Endothelial cell of umbilical vein (primary cell): ENCODE data around the gene LIPI. TPM values are rescaled to one million over a fixed set of nuclear protein-coding genes. Genes with fewer than 3 reads are reported as not detected.

ENCODE experiments used
- BruUV-seq: library from RNA; stranded (reverse); fragments of 400-500 nt; replicated peaks from 2 replicates; lab custom pipeline; 2021; lab: Mats Ljungman, UMichigan
- CTCF ChIA-PET: fragments of 300-600, 350-600 bp; sonication (Branson Sonifier 250); formaldehyde crosslinking; loops from one replicate; lab custom pipeline; 2021; ENCODE audit warnings: antibody characterized with exemption, inconsistent platforms; lab: Charles Lee
- POLR2A ChIA-PET: fragments of 300-600, 350-600 bp; sonication (Branson Sonifier 250); formaldehyde crosslinking; loops from one replicate; lab custom pipeline; 2021; ENCODE audit warnings: antibody characterized with exemption, inconsistent platforms; lab: Charles Lee
- DNase-seq: peaks from one replicate; pipeline ENCODE4 v3.0.0-alpha.2; 2011; ENCODE audit warnings: low read depth, low spot score
- FAIRE-seq: peaks from 2 replicates; lab custom pipeline; 2011; peaks lifted over from hg19 to GRCh38; lab: Jason Lieb, UNC
- H2AFZ ChIP-seq: 2 replicates; pipeline ENCODE4 v1.6.0; 2012; ENCODE audit warnings: low read depth, low read length, control low read depth, inconsistent platforms
- H3K27ac ChIP-seq: 2 replicates; pipeline ENCODE4 v1.5.1; 2011; ENCODE audit warnings: low read depth, mild to moderate bottlenecking, control low read depth, low read length, moderate library complexity; ENCODE audit not compliant: insufficient read depth
- H3K27me3 ChIP-seq, 2 experiments: 2 replicates each; pipeline versions ENCODE4 v1.6.0 to v1.6.1; 2011; ENCODE audit warnings: low read length in 2 of 2, mixed read lengths in 1 of 2; ENCODE audit not compliant: control insufficient read depth in 2 of 2, insufficient read depth in 2 of 2
- H3K36me3 ChIP-seq, 2 experiments: 2 replicates in 1 of 2; 3 replicates in 1 of 2; pipeline ENCODE4 v1.5.1; 2011; ENCODE audit warnings: low read length in 2 of 2, mild to moderate bottlenecking in 1 of 2, moderate library complexity in 1 of 2; ENCODE audit not compliant: control insufficient read depth in 2 of 2, insufficient read depth in 2 of 2; ENCODE audit errors: extremely low read depth in 1 of 2
- H3K4me1 ChIP-seq: 3 replicates; pipeline ENCODE4 v1.5.1; 2011; ENCODE audit warnings: mild to moderate bottlenecking, low read length; ENCODE audit not compliant: control insufficient read depth, insufficient read depth; ENCODE audit errors: extremely low read depth
- H3K4me2 ChIP-seq: 2 replicates; pipeline ENCODE4 v1.6.1; 2011; ENCODE audit warnings: low read length, control low read depth, mixed read lengths; ENCODE audit not compliant: insufficient read depth
- H3K4me3 ChIP-seq, 3 experiments: fragments of 200-600 bp in 1 of 3; sonication (generic), shearing (Covaris generic) in 1 of 3; replicated peaks in 1 of 3; 2 replicates each; pipeline ENCODE4 v1.5.1; 2011 to 2016; ENCODE audit warnings: control low read depth in 3 of 3, low read length in 3 of 3, mild to moderate bottlenecking in 2 of 3, inconsistent platforms in 1 of 3, low read depth in 1 of 3, moderate library complexity in 1 of 3; ENCODE audit not compliant: insufficient read depth in 1 of 3
- H3K79me2 ChIP-seq: 2 replicates; pipeline ENCODE4 v1.6.0; 2012; ENCODE audit warnings: low read length, inconsistent platforms; ENCODE audit not compliant: control insufficient read depth, insufficient read depth
- H3K9ac ChIP-seq: replicated peaks from 2 replicates; pipeline ENCODE3; 2011; ENCODE audit warnings: low read length, control low read depth; ENCODE audit not compliant: insufficient read depth; ENCODE audit errors: extremely low read depth
- H3K9me1 ChIP-seq: replicated peaks from 3 replicates; pipeline ENCODE4 v1.6.0; 2011; ENCODE audit warnings: mild to moderate bottlenecking, low read length; ENCODE audit not compliant: control insufficient read depth, insufficient read depth; ENCODE audit errors: extremely low read depth
- H3K9me3 ChIP-seq: replicated peaks from 2 replicates; pipeline ENCODE4 v1.5.1; 2012; ENCODE audit warnings: low read length, inconsistent platforms; ENCODE audit not compliant: control insufficient read depth, insufficient read depth
- H4K20me1 ChIP-seq: replicated peaks from 2 replicates; pipeline ENCODE3; 2011; ENCODE audit warnings: mild to moderate bottlenecking, low read length; ENCODE audit not compliant: control insufficient read depth, insufficient read depth; ENCODE audit errors: extremely low read depth
- EZH2 ChIP-seq: IDR thresholded peaks from 2 replicates; pipeline ENCODE4 v1.6.1; 2012; ENCODE audit warnings: borderline replicate concordance, low read depth, mild to moderate bottlenecking, moderate library complexity, low read length, inconsistent platforms; ENCODE audit not compliant: severe bottlenecking
- FOS ChIP-seq: IDR thresholded peaks from 2 replicates; pipeline ENCODE4 v1.6.1; 2011; ENCODE audit warnings: mild to moderate bottlenecking, low read length, moderate library complexity, borderline replicate concordance; ENCODE audit not compliant: insufficient read depth
- GATA2 ChIP-seq: IDR thresholded peaks from 2 replicates; pipeline ENCODE4 v1.7.0; 2011; ENCODE audit warnings: low read depth, mild to moderate bottlenecking, moderate library complexity, mixed read lengths, low read length; ENCODE audit not compliant: insufficient read length, insufficient read depth
- JUN ChIP-seq: IDR thresholded peaks from 2 replicates; pipeline ENCODE4 v1.6.1; 2011; ENCODE audit warnings: borderline replicate concordance, low read depth; ENCODE audit not compliant: insufficient read length, insufficient read depth
- MYC ChIP-seq: IDR thresholded peaks from one replicate; pipeline ENCODE4 v1.6.1; 2011; ENCODE audit warnings: mild to moderate bottlenecking, low read depth, low read length
- POLR2A ChIP-seq: IDR thresholded peaks from 2 replicates; pipeline ENCODE4 v1.6.1; 2012; ENCODE audit warnings: low read depth, mild to moderate bottlenecking, control low read depth, low read length
- POLR2AphosphoS5 ChIP-seq: IDR thresholded peaks from 2 replicates; pipeline ENCODE4 v1.6.1; 2012; ENCODE audit warnings: low read depth, mild to moderate bottlenecking, control low read depth, low read length, moderate library complexity; ENCODE audit not compliant: insufficient read depth
- dilution Hi-C: fragments of 300-500 bp; cut with MboI; formaldehyde crosslinking; loops from one replicate; pipeline ENCODE4 v1.15.0; 2019; ENCODE audit warnings: low sequenced_read_pairs; ENCODE audit not compliant: extremely low pct_ligation_motif_present
- intact Hi-C: fragments of 100-400 bp; cut with micrococcal nuclease; formaldehyde crosslinking; loops from one replicate; pipeline ENCODE4 v1.10.0; 2022
- polyA plus RNA-seq, 4 experiments: library from polyadenylated mRNA; depleted of rRNA in 3 of 4; stranded (reverse) in 3 of 4; unstranded in 1 of 4; fragments of >200 nt; gene quantifications; 2 replicates each; pipeline versions ENCODE4 v1.2.1 to v1.2.3, GENCODE V29; 2011 to 2012; ENCODE audit warnings: missing spikeins in 1 of 4
- total RNA-seq: library from RNA; stranded (reverse); gene quantifications from 2 replicates; pipeline ENCODE4 v1.2.3, GENCODE V29; 2021
- TF ChIP-seq, protein P1 (sequence below): IDR thresholded peaks from 2 replicates; pipeline ENCODE4 v1.6.1; 2011; ENCODE audit not compliant: insufficient read depth, insufficient read length
- TF ChIP-seq, protein P2 (sequence below), 2 donors: IDR thresholded peaks; 1 replicate in 1 of 2; 2 replicates in 1 of 2; pipeline ENCODE4 v1.5.1; 2011; ENCODE audit warnings: low read length in 2 of 2, mild to moderate bottlenecking in 2 of 2, moderate library complexity in 2 of 2, control low read depth in 1 of 2, inconsistent platforms in 1 of 2, low read depth in 1 of 2; ENCODE audit not compliant: insufficient read depth in 1 of 2; ENCODE audit errors: extremely low read depth in 1 of 2

Gene LIPI
- total and polyA plus RNA-seq, 2 donors (not counting 3 experiments of a cell fraction or from before 2014, with no cell fraction given), result not detected

DNA sequence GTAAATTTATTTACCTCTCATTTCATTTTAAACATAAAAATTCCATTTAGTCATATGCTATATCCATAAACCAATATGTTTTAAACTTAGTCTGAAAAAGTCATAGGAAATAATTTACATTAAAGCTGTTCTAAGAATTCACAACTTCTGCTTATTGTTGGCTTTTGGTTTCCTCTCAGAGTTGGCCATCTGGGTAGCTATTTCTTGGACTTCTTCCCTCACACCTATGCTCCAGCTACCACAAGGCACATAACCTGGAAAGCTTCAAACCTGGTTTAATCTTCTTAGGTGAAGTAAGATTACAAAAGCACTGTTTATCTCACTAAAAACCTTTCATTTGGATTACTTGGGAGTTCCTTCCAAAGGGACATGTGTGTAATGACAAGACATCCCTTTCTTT lies 35.0 kb upstream of the LIPI start:
- H3K9me1 ChIP-seq, result no peaks in the 10 kb centered on the region
- H3K9ac ChIP-seq, result no peak overlapping the region
- H3K27me3 ChIP-seq, result no peaks in the 10 kb centered on the region
- H3K4me1 ChIP-seq, result no peaks in the 10 kb centered on the region
- dilution Hi-C loops, result no loop called here
- CTCF ChIA-PET, result no interaction called here
- H4K20me1 ChIP-seq, result no peaks in the 10 kb centered on the region
- H3K27ac ChIP-seq, result no peak overlapping the region
- H3K36me3 ChIP-seq, result no peaks in the 10 kb centered on the region
- intact Hi-C loops, result no loop called here
- no peak for DNase-seq
- BruUV-seq, result no TSS peak
- POLR2A ChIA-PET, result no interaction called here
- TF ChIP-seq EZH2 (no peak), POLR2AphosphoS5 (no peak), POLR2A (no peak), FOS (no peak), GATA2 (no peak), MYC (no peak), JUN (no peak)
- TF ChIP-seq, protein P1, sequence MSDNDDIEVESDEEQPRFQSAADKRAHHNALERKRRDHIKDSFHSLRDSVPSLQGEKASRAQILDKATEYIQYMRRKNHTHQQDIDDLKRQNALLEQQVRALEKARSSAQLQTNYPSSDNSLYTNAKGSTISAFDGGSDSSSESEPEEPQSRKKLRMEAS, result no peak
- TF ChIP-seq, protein P2, sequence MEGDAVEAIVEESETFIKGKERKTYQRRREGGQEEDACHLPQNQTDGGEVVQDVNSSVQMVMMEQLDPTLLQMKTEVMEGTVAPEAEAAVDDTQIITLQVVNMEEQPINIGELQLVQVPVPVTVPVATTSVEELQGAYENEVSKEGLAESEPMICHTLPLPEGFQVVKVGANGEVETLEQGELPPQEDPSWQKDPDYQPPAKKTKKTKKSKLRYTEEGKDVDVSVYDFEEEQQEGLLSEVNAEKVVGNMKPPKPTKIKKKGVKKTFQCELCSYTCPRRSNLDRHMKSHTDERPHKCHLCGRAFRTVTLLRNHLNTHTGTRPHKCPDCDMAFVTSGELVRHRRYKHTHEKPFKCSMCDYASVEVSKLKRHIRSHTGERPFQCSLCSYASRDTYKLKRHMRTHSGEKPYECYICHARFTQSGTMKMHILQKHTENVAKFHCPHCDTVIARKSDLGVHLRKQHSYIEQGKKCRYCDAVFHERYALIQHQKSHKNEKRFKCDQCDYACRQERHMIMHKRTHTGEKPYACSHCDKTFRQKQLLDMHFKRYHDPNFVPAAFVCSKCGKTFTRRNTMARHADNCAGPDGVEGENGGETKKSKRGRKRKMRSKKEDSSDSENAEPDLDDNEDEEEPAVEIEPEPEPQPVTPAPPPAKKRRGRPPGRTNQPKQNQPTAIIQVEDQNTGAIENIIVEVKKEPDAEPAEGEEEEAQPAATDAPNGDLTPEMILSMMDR (IDR thresholded peaks at IDR 0.05; ENCODE audit: extremely low read depth in 1 of 2, insufficient read depth in 1 of 2, low read depth in 1 of 2, low read length in 2 of 2), result no peak
- no peaks in the 10 kb centered on the region for H3K79me2 ChIP-seq
- FAIRE-seq, result no peak
- H3K4me3 ChIP-seq, result no peak overlapping the region
- no peak overlapping the region for H3K4me2 ChIP-seq
- H3K9me3 ChIP-seq, result no peaks in the 10 kb centered on the region
- no peak overlapping the region for H2AFZ ChIP-seq
